ENCODE results near the gene GAB4. TPM values are rescaled to one million over a fixed set of nuclear protein-coding genes. Genes with fewer than 3 reads are reported as not detected.

The GAB4 gene
- total and polyA plus RNA-seq, 2 of the 8 experiments (the other 6 are each of a cell fraction or from before 2014, with no cell fraction given) = 0.03 to 0.17 TPM

- FAIRE-seq (no peak), DNase-seq (ENCODE audit: low read depth in 1 of 2, low spot score in 2 of 2) (no peak)
- H3K9ac ChIP-seq (replicated peaks in 1 of 4; ENCODE audit: extremely low read depth in 1 of 4, low read depth in 3 of 4, low read length in 3 of 4) = no peak overlapping the region
- H3K36me3 ChIP-seq (ENCODE audit: control insufficient read depth in 2 of 4, insufficient read depth in 4 of 4, low read length in 3 of 4) = no peaks in the 10 kb centered on the region
- no peak overlapping the region for H2AFZ ChIP-seq (ENCODE audit: low read length)
- H3K27me3 ChIP-seq (replicated peaks in 1 of 4; ENCODE audit: control insufficient read depth in 3 of 4, extremely low read depth in 1 of 4, insufficient read depth in 3 of 4, low read length in 3 of 4) = no peaks in the 10 kb centered on the region
- H3K4me1 ChIP-seq (replicated peaks in 1 of 4; ENCODE audit: control insufficient read depth in 3 of 4, insufficient read depth in 4 of 4, low read length in 3 of 4) = no peaks in the 10 kb centered on the region
- no peak overlapping the region for H4K5ac ChIP-seq (ENCODE audit: insufficient read length, low read depth, low read length)
- H2BK20ac ChIP-seq (ENCODE audit: low read length) = no peak overlapping the region
- no peak overlapping the region; the same call in 1 of the 2 replicates for H4K8ac ChIP-seq (ENCODE audit: extremely low read depth, insufficient read depth, low read length)
- H2BK12ac ChIP-seq (ENCODE audit: low read depth, low read length) = no peak overlapping the region
- no peak overlapping the region for H3K27ac ChIP-seq (ENCODE audit: low read depth, low read length)
- no peak overlapping the region for H3K56ac ChIP-seq (replicated peaks; ENCODE audit: insufficient read length, low read depth, low read length)
- no peak overlapping the region for H3K23ac ChIP-seq (ENCODE audit: insufficient read length)
- H4K20me1 ChIP-seq (replicated peaks in 1 of 2; ENCODE audit: control insufficient read depth in 1 of 2, insufficient read depth in 2 of 2, low read length in 2 of 2) = no peaks in the 10 kb centered on the region
- no peaks in the 10 kb centered on the region for H3K79me2 ChIP-seq (ENCODE audit: control insufficient read depth in 1 of 2, insufficient read depth in 2 of 2, low read length in 2 of 2)
- H3K9me3 ChIP-seq (ENCODE audit: insufficient read depth in 2 of 2, low read depth in 1 of 2, low read length in 1 of 2) = peaks cover 46 to 48% of the 10 kb centered on the region in 2 experiments
- no peak overlapping the region for H3K18ac ChIP-seq (ENCODE audit: extremely low read depth, low read length)
- H2BK5ac ChIP-seq (ENCODE audit: low read depth, low read length) = no peak overlapping the region
- no peak overlapping the region for H2BK15ac ChIP-seq (ENCODE audit: low read length)
- no peak overlapping the region for H2AK5ac ChIP-seq (ENCODE audit: low read depth, low read length)
- no peaks in the 10 kb centered on the region for H3K79me1 ChIP-seq (ENCODE audit: low read depth, low read length)
- H3K14ac ChIP-seq (ENCODE audit: insufficient read length) = no peak overlapping the region
- H3K23me2 ChIP-seq (ENCODE audit: low read depth, low read length) = no peaks in the 10 kb centered on the region
- 71% methylated on average over 2 of the region's 2 CpGs; no CpG with 5 or more reads in 1 of the 2 experiments for whole genome bisulfite sequencing, 2 experiments (ENCODE audit: extremely low coverage in 1 of 2, insufficient coverage in 1 of 2, insufficient read length in 1 of 2, insufficient replicate concordance in 2 of 2, low coverage in 1 of 2, low lambda C conversion rate in 2 of 2, missing lambda C conversion rate in 1 of 2)
- POLR2A ChIA-PET (ENCODE audit: partially characterized antibody) = no interaction called here
- no peak overlapping the region for H3K4me2 ChIP-seq (ENCODE audit: insufficient read depth in 1 of 2, low read depth in 2 of 2, low read length in 2 of 2)
- H2BK120ac ChIP-seq (replicated peaks; ENCODE audit: low read depth, low read length) = no peak overlapping the region
- no peak overlapping the region for H3K4ac ChIP-seq (replicated peaks; ENCODE audit: insufficient read length, low read depth, low read length)
- H4K91ac ChIP-seq (replicated peaks; ENCODE audit: insufficient read length, low read length) = no peak overlapping the region
- CTCF ChIA-PET (ENCODE audit: partially characterized antibody) = no interaction called here
- H3K4me3 ChIP-seq (ENCODE audit: extremely low read depth in 1 of 4, insufficient read depth in 2 of 4, low read depth in 3 of 4, low read length in 4 of 4) = no peak overlapping the region
- TF ChIP-seq NANOG (IDR thresholded peaks at IDR 0.05; ENCODE audit: insufficient read depth, low read depth, low read length, poor library complexity, severe bottlenecking) = no peak
- TF ChIP-seq SP1 (IDR thresholded peaks at IDR 0.05; ENCODE audit: low read depth, low read length) = no peak
- TF ChIP-seq CEBPB (IDR thresholded peaks at IDR 0.05; ENCODE audit: low read depth, low read length) = no peak
- no peak for TF ChIP-seq ASH2L (IDR thresholded peaks at IDR 0.05; ENCODE audit: low read length)
- no peak for TF ChIP-seq FOSL1 (IDR thresholded peaks at IDR 0.05; ENCODE audit: insufficient read depth, low read depth, low read length)
- TF ChIP-seq ZNF274 (IDR thresholded peaks at IDR 0.05; ENCODE audit: borderline replicate concordance, extremely low read depth, low read length) = no peak
- no peak for TF ChIP-seq GTF2F1 (IDR thresholded peaks at IDR 0.05; ENCODE audit: borderline replicate concordance, low read depth, low read length)
- TF ChIP-seq, protein P1, sequence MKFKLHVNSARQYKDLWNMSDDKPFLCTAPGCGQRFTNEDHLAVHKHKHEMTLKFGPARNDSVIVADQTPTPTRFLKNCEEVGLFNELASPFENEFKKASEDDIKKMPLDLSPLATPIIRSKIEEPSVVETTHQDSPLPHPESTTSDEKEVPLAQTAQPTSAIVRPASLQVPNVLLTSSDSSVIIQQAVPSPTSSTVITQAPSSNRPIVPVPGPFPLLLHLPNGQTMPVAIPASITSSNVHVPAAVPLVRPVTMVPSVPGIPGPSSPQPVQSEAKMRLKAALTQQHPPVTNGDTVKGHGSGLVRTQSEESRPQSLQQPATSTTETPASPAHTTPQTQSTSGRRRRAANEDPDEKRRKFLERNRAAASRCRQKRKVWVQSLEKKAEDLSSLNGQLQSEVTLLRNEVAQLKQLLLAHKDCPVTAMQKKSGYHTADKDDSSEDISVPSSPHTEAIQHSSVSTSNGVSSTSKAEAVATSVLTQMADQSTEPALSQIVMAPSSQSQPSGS (IDR thresholded peaks at IDR 0.05; ENCODE audit: low read length) = no peak
- TF ChIP-seq RBBP5 (IDR thresholded peaks at IDR 0.05; ENCODE audit: borderline replicate concordance, low read depth, low read length) = no peak
- no peak for TF ChIP-seq POU5F1 (IDR thresholded peaks at IDR 0.05; ENCODE audit: low read depth, low read length)
Measured at GRCh38 chr22:16973591-16974297, 34.3 kb downstream of the GAB4 start.

All from H1 (cell line).